GM10266 (cell line): Measurements from ENCODE around the gene LASP1.

Experiments
- DNase-seq: peaks from one replicate; pipeline ENCODE4 v3.0.0; 2012; ENCODE audit errors: extremely low spot score
- CTCF ChIP-seq: IDR thresholded peaks from 2 replicates; pipeline ENCODE4 v1.5.1; 2012; ENCODE audit warnings: mild to moderate bottlenecking, low read depth; ENCODE audit not compliant: control insufficient read depth, insufficient read depth; ENCODE audit errors: missing control alignments

LASP1 gene

DNA sequence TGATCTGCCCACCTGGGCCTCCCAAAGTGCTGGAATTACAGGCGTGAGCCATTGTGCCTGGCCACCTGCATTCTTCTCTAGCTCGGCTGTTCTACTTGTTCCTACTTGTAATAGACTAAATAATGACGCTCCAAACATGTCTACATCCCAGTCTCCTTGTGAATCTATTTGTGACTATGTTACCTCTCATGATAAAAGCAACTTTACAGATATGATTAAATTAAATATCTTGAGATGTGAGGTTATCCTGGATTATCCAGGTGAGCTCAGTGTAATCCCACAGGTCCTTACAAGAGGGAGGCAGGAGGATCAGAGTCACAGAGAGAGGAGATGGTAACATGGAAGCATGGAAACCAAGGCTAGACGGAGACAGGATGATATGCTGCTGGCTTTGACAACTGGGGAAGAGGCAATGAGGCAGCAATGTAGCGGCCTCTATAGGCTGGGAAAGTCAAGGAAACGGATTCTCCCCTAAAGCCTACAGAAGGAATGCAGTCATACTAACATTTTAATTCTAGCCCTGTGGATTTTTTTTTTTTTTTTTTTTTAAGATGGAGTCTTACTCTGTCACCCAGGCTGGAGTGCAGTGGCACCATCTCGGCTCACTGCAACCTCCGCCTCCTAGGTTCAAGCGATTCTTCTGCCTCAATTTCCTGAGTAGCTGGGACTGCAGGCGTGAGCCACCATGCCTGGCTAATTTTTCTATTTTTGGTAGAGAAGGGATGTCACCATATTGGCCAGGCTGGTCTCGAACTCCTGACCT is 5.0 kb upstream of the LASP1 start:
- TF ChIP-seq CTCF: peak; percentile 6
- DNase-seq: no peak

- no peak for DNase-seq
- TF ChIP-seq CTCF: no peak
These were observed 2.5 kb upstream of the LASP1 start for GRCh38 chr17:38867179-38867967.

DNA sequence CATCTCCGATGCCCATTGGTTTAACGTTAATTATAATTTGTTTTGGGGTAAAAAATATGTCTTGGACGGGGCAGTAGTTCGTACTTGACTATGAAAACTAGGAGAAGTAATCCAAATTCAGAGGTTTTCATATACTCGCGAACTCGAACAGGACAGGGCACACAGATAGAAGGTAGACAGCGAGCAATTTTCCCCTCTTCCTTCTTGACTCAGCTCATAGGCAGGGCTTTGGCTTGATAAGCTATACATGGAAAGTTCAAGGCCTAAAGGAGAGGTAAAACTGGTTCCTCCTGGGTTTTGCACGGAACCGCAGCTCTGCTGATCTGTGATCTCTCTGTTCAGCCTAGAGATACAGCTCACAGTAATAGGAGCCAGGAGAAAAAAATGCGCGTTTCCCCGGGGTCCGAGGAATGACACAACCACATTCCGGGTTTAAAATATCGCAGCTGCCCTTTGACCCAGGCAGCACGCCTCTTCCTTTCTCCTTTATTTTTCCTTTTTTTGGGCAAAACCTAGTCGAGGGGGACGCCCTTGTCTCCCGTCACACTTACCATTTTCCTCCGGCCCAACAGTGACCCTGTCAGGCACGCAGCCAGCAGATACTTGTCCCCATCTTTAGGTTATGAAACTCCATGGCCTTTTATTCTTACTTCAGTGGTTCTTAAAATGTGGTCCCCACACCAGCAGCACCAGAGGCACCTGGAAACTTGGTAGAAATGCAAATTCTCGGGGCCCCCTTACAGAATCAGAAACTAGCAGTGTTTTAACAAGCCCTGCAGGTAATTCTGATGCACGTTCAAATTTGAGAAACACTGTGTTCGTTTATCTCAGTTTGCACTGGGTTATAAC is 1.7 kb upstream of the LASP1 start:
- peak; percentile 47 for DNase-seq

GRCh38 chr17:38868817-38869525 is 887 bp upstream of the LASP1 start:
- peak; percentile 78 for DNase-seq
- TF ChIP-seq CTCF: peak; percentile 72

More for the DNA sequence above, 1.7 kb upstream of the LASP1 start:
- TF ChIP-seq CTCF: no peak

- no peak for TF ChIP-seq CTCF
- DNase-seq: peak; percentile 81
These were observed 654 bp downstream of the LASP1 start for GRCh38 chr17:38870259-38871165.
